ENCODE results near the gene SCARB2.

SCARB2 gene

DNA sequence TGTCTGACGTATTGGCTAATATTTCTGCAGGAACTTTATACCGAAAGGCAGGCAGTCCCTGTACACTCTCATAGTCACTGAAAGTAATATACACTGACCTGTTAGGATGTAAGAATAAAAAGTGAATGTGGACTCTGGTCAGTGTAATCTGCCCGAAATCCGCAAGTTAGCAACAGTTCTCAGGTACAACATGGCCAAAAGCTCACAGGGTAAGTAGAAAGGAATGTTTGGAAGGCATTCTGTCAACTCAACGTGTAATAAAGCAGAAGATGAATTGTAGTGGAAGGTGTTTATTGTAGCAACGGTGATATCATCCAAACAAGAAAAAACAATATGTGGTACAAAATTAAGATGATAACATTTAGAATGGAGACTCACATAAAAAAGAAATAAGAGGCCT, 39.4 kb downstream of the SCARB2 start:
- no peak for DNase-seq
- TF ChIP-seq CTCF (IDR thresholded peaks at IDR 0.05; ENCODE audit: low read depth, low read length): no peak
- Histone ChIP-seq H3K9me3 (no peaks in the 10 kb centered on the region), H3K27me3 (no peaks in the 10 kb centered on the region), H3K36me3 (peaks cover 44% of the 10 kb centered on the region), H3K4me1 (no peaks in the 10 kb centered on the region; the same call in 1 of the 2 replicates), H3K4me3 (ENCODE audit: low read depth, low read length) (no peak overlapping the region)

GRCh38 chr4:76168688-76169087, 44.9 kb downstream of the SCARB2 start:
- no peak overlapping the region for H3K4me3 ChIP-seq (ENCODE audit: low read depth, low read length)
- DNase-seq: no peak
- H3K36me3 ChIP-seq: peaks cover 34% of the 10 kb centered on the region
- TF ChIP-seq CTCF (IDR thresholded peaks at IDR 0.05; ENCODE audit: low read depth, low read length): no peak
- H3K4me1 ChIP-seq: no peaks in the 10 kb centered on the region
- H3K9me3 ChIP-seq: no peaks in the 10 kb centered on the region
- H3K27me3 ChIP-seq: no peaks in the 10 kb centered on the region

- no peak for TF ChIP-seq CTCF (IDR thresholded peaks at IDR 0.05; ENCODE audit: low read depth, low read length)
- DNase-seq: no peak
- no peak overlapping the region for H3K4me3 ChIP-seq (ENCODE audit: low read depth, low read length)
- H3K27me3 ChIP-seq: no peaks in the 10 kb centered on the region
- no peaks in the 10 kb centered on the region for H3K9me3 ChIP-seq
- no peaks in the 10 kb centered on the region for H3K4me1 ChIP-seq
- peaks cover 43% of the 10 kb centered on the region for H3K36me3 ChIP-seq
Observed at GRCh38 chr4:76166480-76166879, 47.1 kb downstream of the SCARB2 start.

- TF ChIP-seq CTCF (IDR thresholded peaks at IDR 0.05; ENCODE audit: low read depth, low read length): no peak
- no peak for DNase-seq
- peaks cover 15% of the 10 kb centered on the region for H3K36me3 ChIP-seq
- no peaks in the 10 kb centered on the region for H3K4me1 ChIP-seq
- no peak overlapping the region for H3K4me3 ChIP-seq (ENCODE audit: low read depth, low read length)
- H3K27me3 ChIP-seq: no peaks in the 10 kb centered on the region
- no peaks in the 10 kb centered on the region for H3K9me3 ChIP-seq
Observed at GRCh38 chr4:76160355-76160754, 53.3 kb downstream of the SCARB2 start.

- Histone ChIP-seq H3K4me1 (no peaks in the 10 kb centered on the region), H3K4me3 (ENCODE audit: low read depth, low read length) (no peak overlapping the region), H3K36me3 (peaks cover under 1% of the 10 kb centered on the region; the same call in 1 of the 2 replicates), H3K9me3 (no peaks in the 10 kb centered on the region), H3K27me3 (no peaks in the 10 kb centered on the region)
- no peak for DNase-seq
- TF ChIP-seq CTCF (IDR thresholded peaks at IDR 0.05; ENCODE audit: low read depth, low read length): no peak
Observed at GRCh38 chr4:76156635-76157034, 57.0 kb downstream of the SCARB2 start.

DNA sequence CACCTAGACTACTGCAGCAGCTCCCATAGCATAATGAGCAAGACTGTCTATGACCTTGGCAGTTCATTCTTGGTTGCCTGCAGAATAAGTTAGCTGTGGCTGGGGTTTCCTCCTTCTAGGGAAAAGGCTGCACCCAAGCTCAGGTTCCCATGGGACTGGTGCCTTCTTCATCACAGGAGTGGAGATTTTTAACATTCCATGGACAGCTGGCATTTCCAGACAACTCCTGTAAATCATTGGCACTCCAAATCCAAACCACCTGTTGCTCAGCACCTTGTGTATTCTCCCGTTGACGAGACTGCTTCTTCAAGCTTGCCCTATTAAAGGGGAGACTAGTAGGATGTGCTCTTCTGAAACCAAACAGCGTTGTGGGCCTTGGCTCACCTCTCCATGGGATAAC, 57.6 kb downstream of the SCARB2 start:
- Histone ChIP-seq H3K4me3 (ENCODE audit: low read depth, low read length) (no peak overlapping the region), H3K27me3 (no peaks in the 10 kb centered on the region), H3K4me1 (no peaks in the 10 kb centered on the region), H3K36me3 (no peaks in the 10 kb centered on the region), H3K9me3 (no peaks in the 10 kb centered on the region)
- DNase-seq: no peak
- TF ChIP-seq CTCF (IDR thresholded peaks at IDR 0.05; ENCODE audit: low read depth, low read length): no peak
